LNCAP (cell line): Measurements from ENCODE around the gene RPTOR.

Experiments
- CTCF ChIP-seq: fragments of 450-650 bp; IDR thresholded peaks from 2 replicates; pipeline ENCODE4 v1.5.1; 2017; ENCODE audit warnings: mild to moderate bottlenecking

Gene RPTOR

GRCh38 chr17:80881306-80881705, 336.7 kb downstream of the RPTOR start:
- TF ChIP-seq CTCF = no peak

GRCh38 chr17:80882323-80882722, 337.7 kb downstream of the RPTOR start:
- no peak for TF ChIP-seq CTCF

GRCh38 chr17:80882926-80883685, 338.5 kb downstream of the RPTOR start:
- no peak for TF ChIP-seq CTCF

- no peak for TF ChIP-seq CTCF
These were observed 339.4 kb downstream of the RPTOR start for GRCh38 chr17:80883831-80884735.

GRCh38 chr17:80884811-80885210, 340.2 kb downstream of the RPTOR start:
- TF ChIP-seq CTCF = no peak

GRCh38 chr17:80885947-80886582, 341.4 kb downstream of the RPTOR start:
- no peak for TF ChIP-seq CTCF
